Thyroid gland (tissue), 4 donors: Measurements from ENCODE around the gene ADGRB3. TPM values are rescaled to one million over a fixed set of nuclear protein-coding genes. Genes with fewer than 3 reads are reported as not detected.
"Not testable (repeated sequence)": the region's sequence is repeated elsewhere in the genome, so short reads cannot be mapped to it uniquely, and the experiment has no call there.

Experiments used
- DNase-seq, 2 donors: peaks; one replicate each; pipeline ENCODE4 v3.0.0-alpha.2; 2019
- H3K27ac ChIP-seq, 3 donors: fragments of 200-600 bp; sonication (generic); 1 replicate in 2 of 3; 2 replicates in 1 of 3; pipeline ENCODE4 v1.5.1; 2016 to 2019; ENCODE audit warnings: mild to moderate bottlenecking in 1 of 3, moderate library complexity in 1 of 3
- H3K27me3 ChIP-seq: fragments of 200-600 bp; sonication (generic); one replicate; pipeline ENCODE4 v1.5.1; 2019
- H3K36me3 ChIP-seq, 2 donors: fragments of 200-600 bp; sonication (generic); one replicate each; pipeline ENCODE4 v1.5.1; 2016 to 2019
- H3K4me1 ChIP-seq, 2 donors: fragments of 200-600 bp; sonication (generic); one replicate each; pipeline ENCODE4 v1.5.1; 2017 to 2019
- H3K4me3 ChIP-seq, 3 donors: fragments of 200-600 bp; sonication (generic); replicated peaks in 1 of 3; 1 replicate in 2 of 3; 2 replicates in 1 of 3; pipeline ENCODE4 v1.5.1; 2016; ENCODE audit warnings: mild to moderate bottlenecking in 1 of 3
- H3K9me3 ChIP-seq: fragments of 200-600 bp; sonication (generic); one replicate; pipeline ENCODE4 v1.5.1; 2017
- CTCF ChIP-seq, 6 experiments: fragments of 200-600 bp in 3 of 6; fragments of 450-650 bp in 3 of 6; sonication (generic) in 3 of 6; IDR thresholded peaks; one replicate each; pipeline ENCODE4 v1.5.1; 2016 to 2019; ENCODE audit warnings: antibody characterized with exemption in 6 of 6, mild to moderate bottlenecking in 2 of 6, inconsistent platforms in 1 of 6, moderate library complexity in 1 of 6
- POLR2A ChIP-seq, 2 donors: fragments of 450-650 bp; IDR thresholded peaks; one replicate each; pipeline ENCODE4 v1.6.1; 2017; ENCODE audit warnings: antibody characterized with exemption in 2 of 2, mild to moderate bottlenecking in 2 of 2, moderate library complexity in 1 of 2
- WGBS, 2 donors: methylation state at CpG; one replicate each; pipeline ENCODE4 v1.1.5; 2017; 5-methylcytosine and 5-hydroxymethylcytosine counted together
- intact Hi-C: fragments of 100-400 bp; cut with DNase I; formaldehyde crosslinking; loops from one replicate; pipeline ENCODE4 v1.15.1; 2023
- total RNA-seq, 4 donors: library from RNA; depleted of rRNA; stranded (reverse); fragments of >200 nt; gene quantifications; one replicate each; pipeline ENCODE4 v1.2.3, GENCODE V29; 2016

The ADGRB3 gene
- total RNA-seq, 4 donors from 2014 or later: 0.45 to 3.0 (median 1.4) TPM

DNA sequence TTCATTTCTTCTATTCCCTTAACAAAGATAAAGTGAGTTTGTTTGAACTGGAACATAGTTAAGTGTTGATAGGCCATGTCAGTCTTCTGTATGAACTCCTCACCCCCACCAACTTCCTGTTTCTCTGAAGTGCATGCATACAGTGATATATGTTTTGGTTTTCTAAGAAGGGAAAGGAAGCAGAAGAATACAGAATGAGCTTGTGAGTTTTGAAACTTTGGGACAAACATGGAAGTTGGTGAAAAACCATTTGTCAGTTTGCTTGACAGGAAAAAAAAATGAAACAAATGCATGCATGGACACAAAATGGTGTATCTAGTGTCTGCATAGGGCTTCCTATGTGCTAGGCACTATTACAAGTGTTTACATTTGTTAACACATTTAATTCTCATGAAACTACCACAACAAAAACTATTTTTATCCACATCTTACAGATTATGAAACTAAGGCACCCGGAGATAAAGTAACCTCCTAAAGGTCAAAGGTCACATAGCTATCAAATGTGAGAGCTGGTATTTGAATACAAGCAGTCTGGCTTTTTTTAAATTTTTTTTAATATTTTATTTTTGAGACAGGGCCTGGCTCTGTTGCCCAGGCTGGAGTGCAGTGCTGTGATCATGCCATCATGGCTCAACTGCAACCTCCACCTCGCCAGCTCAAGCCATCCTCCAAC, 105.9 kb downstream of the ADGRB3 start:
- no peaks in the 10 kb centered on the region for H3K9me3 ChIP-seq
- intact Hi-C loops: no loop called here
- no peaks in the 10 kb centered on the region for H3K4me1 ChIP-seq
- H3K4me3 ChIP-seq: no peak overlapping the region
- no peak overlapping the region for H3K27ac ChIP-seq
- TF ChIP-seq POLR2A (IDR thresholded peaks at IDR 0.05) (no peak), CTCF (IDR thresholded peaks at IDR 0.05) (no peak)
- H3K27me3 ChIP-seq: no peaks in the 10 kb centered on the region
- DNase-seq: no peak
- no peaks in the 10 kb centered on the region for H3K36me3 ChIP-seq
- WGBS, 2 donors: 76 to 87% methylated on average over 2 of the region's 2 CpGs

- DNase-seq: no peak
- 84 to 90% methylated on average over 5 of the region's 5 CpGs for WGBS, 2 donors
- TF ChIP-seq POLR2A (IDR thresholded peaks at IDR 0.05) (no peak), CTCF (IDR thresholded peaks at IDR 0.05) (no peak)
Observed at GRCh38 chr6:68741501-68742386, 106.7 kb downstream of the ADGRB3 start.

GRCh38 chr6:68743099-68743498, 108.0 kb downstream of the ADGRB3 start:
- TF ChIP-seq POLR2A (IDR thresholded peaks at IDR 0.05): no peak
- TF ChIP-seq CTCF (IDR thresholded peaks at IDR 0.05): no peak
- no peak overlapping the region for H3K27ac ChIP-seq
- no peak overlapping the region for H3K4me3 ChIP-seq
- no peak for DNase-seq
- no peaks in the 10 kb centered on the region for H3K36me3 ChIP-seq
- H3K9me3 ChIP-seq: no peaks in the 10 kb centered on the region
- intact Hi-C loops: no loop called here
- WGBS, 2 donors: 74% methylated on average over 1 of the region's 1 CpG
- no peaks in the 10 kb centered on the region for H3K27me3 ChIP-seq
- no peaks in the 10 kb centered on the region for H3K4me1 ChIP-seq

More at GRCh38 chr6:68741501-68742386, 106.7 kb downstream of the ADGRB3 start:
- intact Hi-C loops: no loop called here
- no peak overlapping the region for H3K4me3 ChIP-seq
- no peaks in the 10 kb centered on the region for H3K9me3 ChIP-seq
- H3K36me3 ChIP-seq: no peaks in the 10 kb centered on the region
- no peaks in the 10 kb centered on the region for H3K27me3 ChIP-seq
- H3K27ac ChIP-seq: no peak overlapping the region
- H3K4me1 ChIP-seq: no peaks in the 10 kb centered on the region

DNA sequence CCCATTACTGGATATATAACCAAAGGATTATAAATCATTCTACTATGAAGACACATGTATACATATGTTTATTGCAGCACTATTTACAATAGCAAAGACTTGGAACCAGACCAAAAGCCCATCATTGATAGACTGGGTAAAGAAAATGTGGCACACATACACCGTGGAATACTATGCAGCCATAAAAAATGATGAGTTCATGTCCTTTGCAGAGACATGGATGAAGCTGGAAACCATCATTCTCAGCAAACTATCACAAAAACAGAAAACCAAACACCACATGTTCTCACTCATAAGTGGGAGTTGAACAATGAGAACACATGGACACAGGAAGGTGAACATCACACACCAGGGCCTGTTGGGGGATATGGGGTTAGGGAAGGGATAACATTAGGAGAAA, 109.3 kb downstream of the ADGRB3 start:
- H3K4me1 ChIP-seq, H3K27ac ChIP-seq, H3K4me3 ChIP-seq, DNase-seq, H3K36me3 ChIP-seq, H3K27me3 ChIP-seq, H3K9me3 ChIP-seq, intact Hi-C loops: not testable (repeated sequence)
- WGBS, 2 donors: 83 to 97% methylated on average over 1 of the region's 1 CpG

DNA sequence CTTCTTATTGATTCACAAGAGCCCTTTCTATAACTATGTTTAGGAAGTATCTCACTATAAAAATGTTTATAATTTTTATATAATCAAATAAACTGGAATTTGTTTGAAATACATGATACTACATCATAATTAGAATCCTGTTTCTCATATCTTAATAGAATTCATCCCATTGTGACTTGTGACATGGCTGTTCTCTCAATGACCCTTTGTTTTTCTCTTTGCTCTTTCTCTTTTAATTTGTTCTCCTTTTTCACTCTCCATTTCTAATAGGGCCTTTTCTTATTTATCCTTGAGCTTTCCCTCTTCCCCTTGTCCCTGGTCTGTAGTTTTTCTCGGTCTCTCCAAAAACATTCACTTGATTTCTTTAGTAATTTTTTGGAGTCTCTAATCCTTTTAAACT, 111.3 kb downstream of the ADGRB3 start:
- no peaks in the 10 kb centered on the region for H3K36me3 ChIP-seq
- DNase-seq: no peak
- intact Hi-C loops: no loop called here
- WGBS, 2 donors: 84 to 96% methylated on average over 1 of the region's 1 CpG
- H3K4me3 ChIP-seq: no peak overlapping the region
- H3K27me3 ChIP-seq: no peaks in the 10 kb centered on the region
- TF ChIP-seq CTCF (IDR thresholded peaks at IDR 0.05): no peak
- no peaks in the 10 kb centered on the region for H3K4me1 ChIP-seq
- no peaks in the 10 kb centered on the region for H3K9me3 ChIP-seq
- H3K27ac ChIP-seq: no peak overlapping the region
